Osteoblast (primary cell): Measurements from ENCODE around the gene PDCD6IP. TPM values are rescaled to one million over a fixed set of nuclear protein-coding genes. Genes with fewer than 3 reads are reported as not detected.
"Not testable (repeated sequence)": the region's sequence is repeated elsewhere in the genome, so short reads cannot be mapped to it uniquely, and the experiment has no call there.

ENCODE experiments used
- DNase-seq: peaks from one replicate; pipeline ENCODE4 v3.0.0; 2011; ENCODE audit warnings: low spot score, mixed read lengths; ENCODE audit not compliant: insufficient read length; ENCODE audit errors: missing footprints
- H2AFZ ChIP-seq: 2 replicates; pipeline ENCODE4 v1.6.0; 2011; ENCODE audit warnings: mild to moderate bottlenecking, low read length
- H3K27ac ChIP-seq: 2 replicates; pipeline ENCODE4 v1.5.1; 2011; ENCODE audit warnings: mild to moderate bottlenecking, low read depth, low read length, moderate library complexity
- H3K27me3 ChIP-seq: 2 replicates; pipeline ENCODE4 v1.6.0; 2012; ENCODE audit warnings: mild to moderate bottlenecking, control low read depth, inconsistent platforms, low read length, moderate library complexity; ENCODE audit not compliant: insufficient read depth
- H3K36me3 ChIP-seq: 2 replicates; pipeline ENCODE4 v1.5.1; 2011; ENCODE audit warnings: mild to moderate bottlenecking, low read length, control low read depth, moderate library complexity; ENCODE audit not compliant: insufficient read depth
- H3K4me1 ChIP-seq: 2 replicates; pipeline ENCODE4 v1.5.1; 2011; ENCODE audit warnings: mild to moderate bottlenecking, low read length, control low read depth, moderate library complexity; ENCODE audit not compliant: insufficient read depth
- H3K4me2 ChIP-seq: 2 replicates; pipeline ENCODE4 v1.6.0; 2011; ENCODE audit warnings: mild to moderate bottlenecking, low read length; ENCODE audit not compliant: insufficient read depth
- H3K4me3 ChIP-seq: fragments of 200-600 bp; sonication (generic); 3 replicates; pipeline ENCODE4 v1.5.1; 2012; ENCODE audit warnings: mild to moderate bottlenecking, low read length, inconsistent platforms; ENCODE audit not compliant: insufficient read depth
- H3K79me2 ChIP-seq: 2 replicates; pipeline ENCODE4 v1.6.0; 2012; ENCODE audit warnings: mild to moderate bottlenecking, low read length, control low read depth, inconsistent platforms; ENCODE audit not compliant: insufficient read depth
- H3K9me3 ChIP-seq: 2 replicates; pipeline ENCODE4 v1.5.1; 2011; ENCODE audit warnings: low read depth, low read length, control low read depth
- H4K20me1 ChIP-seq: 2 replicates; pipeline ENCODE4 v1.6.0; 2012; ENCODE audit warnings: mild to moderate bottlenecking, low read length, control low read depth; ENCODE audit not compliant: insufficient read depth
- CTCF ChIP-seq: IDR thresholded peaks from 2 replicates; pipeline ENCODE4 v1.5.1; 2011; ENCODE audit warnings: mild to moderate bottlenecking, low read depth, low read length, moderate library complexity; ENCODE audit errors: extremely low read depth
- total RNA-seq: library from RNA; depleted of rRNA; stranded (reverse); fragments of >200 nt; gene quantifications from 2 replicates; pipeline ENCODE4 v1.2.3, GENCODE V29; 2012

Gene PDCD6IP
- total RNA-seq, 1 donor, result 283 TPM

GRCh38 chr3:33831053-33831452 lies 32.6 kb downstream of the PDCD6IP start:
- TF ChIP-seq CTCF, result no peak
- H3K79me2 ChIP-seq, result peaks cover 75% of the 10 kb centered on the region
- DNase-seq, result no peak

DNA sequence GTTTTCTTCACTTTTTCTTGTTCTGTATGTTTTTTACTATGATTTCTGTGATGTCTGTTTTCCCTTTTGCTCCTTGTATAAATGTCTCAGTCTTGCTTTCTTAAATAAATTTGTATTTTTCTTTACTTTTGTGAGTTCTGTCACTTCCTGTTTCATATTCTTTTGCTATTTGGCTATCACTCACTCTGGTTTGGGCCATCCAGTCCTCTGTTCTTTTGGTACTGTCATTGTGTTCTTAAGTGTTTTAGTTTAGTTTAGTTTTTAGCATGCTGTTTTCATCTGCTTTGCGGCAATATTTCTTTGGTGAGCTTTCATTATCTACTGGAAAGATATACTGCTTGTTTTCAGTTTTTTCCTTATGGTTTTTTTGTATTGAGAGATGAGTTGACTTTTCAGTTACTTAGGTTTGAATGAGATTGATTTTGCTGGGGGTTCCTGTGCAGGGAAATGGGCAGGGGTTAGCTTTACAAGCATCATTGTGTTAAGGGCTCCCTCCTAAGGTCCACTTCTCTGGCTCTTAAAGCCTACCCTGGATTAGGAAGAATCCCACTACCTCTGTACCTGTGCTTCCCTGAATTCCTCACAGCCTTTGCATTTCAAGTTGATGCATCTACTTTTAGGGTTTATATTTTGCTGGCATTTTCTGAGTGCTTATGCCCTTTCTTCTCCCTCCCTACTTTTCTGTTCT lies 35.1 kb downstream of the PDCD6IP start:
- no peak overlapping the region for H3K4me3 ChIP-seq
- H3K4me1 ChIP-seq, result peaks cover 2% of the 10 kb centered on the region
- peaks cover 12% of the 10 kb centered on the region for H4K20me1 ChIP-seq
- no peaks in the 10 kb centered on the region for H3K27me3 ChIP-seq
- no peak overlapping the region for H3K4me2 ChIP-seq
- DNase-seq, result peak; percentile 64
- H3K27ac ChIP-seq, result no peak overlapping the region
- no peak overlapping the region for H2AFZ ChIP-seq
- peaks cover 31% of the 10 kb centered on the region for H3K36me3 ChIP-seq
- no peaks in the 10 kb centered on the region for H3K9me3 ChIP-seq
- H3K79me2 ChIP-seq, result peaks cover 63% of the 10 kb centered on the region
- no peak for TF ChIP-seq CTCF

More at GRCh38 chr3:33831053-33831452, 32.6 kb downstream of the PDCD6IP start:
- no peaks in the 10 kb centered on the region for H3K27me3 ChIP-seq
- H3K27ac ChIP-seq, result no peak overlapping the region
- H4K20me1 ChIP-seq, result peaks cover 12% of the 10 kb centered on the region
- H3K9me3 ChIP-seq, result no peaks in the 10 kb centered on the region
- H3K4me2 ChIP-seq, result no peak overlapping the region
- H2AFZ ChIP-seq, result no peak overlapping the region
- peaks cover 28% of the 10 kb centered on the region for H3K36me3 ChIP-seq
- peaks cover 11% of the 10 kb centered on the region for H3K4me1 ChIP-seq
- no peak overlapping the region for H3K4me3 ChIP-seq

DNA sequence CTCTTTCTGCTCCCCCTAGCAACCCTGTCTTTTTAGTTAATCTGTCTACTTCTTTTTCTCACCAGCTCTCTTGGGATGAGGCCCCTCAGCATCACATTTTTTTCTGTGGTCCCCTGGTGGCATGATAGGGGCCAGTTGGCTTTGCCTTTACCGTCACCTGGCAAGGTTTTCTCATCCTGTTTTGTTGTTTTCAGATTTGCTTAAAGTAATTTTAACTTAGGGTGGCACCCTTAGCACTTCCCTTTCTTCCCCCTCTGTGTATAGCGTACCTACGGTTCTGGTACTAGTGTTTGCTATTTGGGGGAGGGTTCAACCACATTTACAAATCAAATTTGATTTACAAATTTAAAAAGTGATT lies 35.6 kb downstream of the PDCD6IP start:
- Histone ChIP-seq H3K9me3 (no peaks in the 10 kb centered on the region), H3K36me3 (peaks cover 32% of the 10 kb centered on the region), H2AFZ (no peak overlapping the region), H3K4me3 (no peak overlapping the region), H4K20me1 (peaks cover 12% of the 10 kb centered on the region), H3K27me3 (no peaks in the 10 kb centered on the region), H3K4me1 (peaks cover 2% of the 10 kb centered on the region), H3K79me2 (peaks cover 59% of the 10 kb centered on the region), H3K4me2 (no peak overlapping the region), H3K27ac (no peak overlapping the region)
- TF ChIP-seq CTCF, result no peak
- DNase-seq, result no peak

- DNase-seq, H3K4me3 ChIP-seq, H2AFZ ChIP-seq, H3K4me2 ChIP-seq, H4K20me1 ChIP-seq, H3K27me3 ChIP-seq, H3K27ac ChIP-seq, H3K9me3 ChIP-seq, H3K4me1 ChIP-seq: not testable (repeated sequence)
- Histone ChIP-seq H3K79me2 (peaks cover 38% of the 10 kb centered on the region), H3K36me3 (peaks cover 22% of the 10 kb centered on the region)
Measured at GRCh38 chr3:33837182-33837581, 38.8 kb downstream of the PDCD6IP start.
